GM12892 (cell line): ENCODE results near the gene KITLG.

ENCODE experiments used
- POLR2A ChIP-seq: IDR thresholded peaks from 2 replicates; pipeline ENCODE4 v1.6.1; 2011; ENCODE audit warnings: low read depth, low read length, control low read depth
- POLR2AphosphoS5 ChIP-seq: IDR thresholded peaks from 2 replicates; pipeline ENCODE4 v1.6.1; 2011; ENCODE audit warnings: low read depth, low read length, control low read depth

GRCh38 chr12:88546226-88546625 is 34.0 kb downstream of the KITLG start:
- no peak for TF ChIP-seq POLR2AphosphoS5
- no peak for TF ChIP-seq POLR2A
